Trophoblast cell (in vitro differentiated cells and primary cell): ENCODE data around the gene PRR7.

Source experiments
- DNase-seq, 2 donors: peaks; one replicate each; pipeline ENCODE4 v3.0.0-alpha.2; 2016
- H2AFZ ChIP-seq: 2 replicates; pipeline ENCODE4 v1.6.1; 2013; ENCODE audit warnings: low read length, moderate library complexity, mild to moderate bottlenecking; ENCODE audit not compliant: insufficient read depth, poor library complexity
- H2AK5ac ChIP-seq: 2 replicates; pipeline ENCODE4 v1.6.1; 2013; ENCODE audit warnings: mild to moderate bottlenecking, low read length
- H2BK120ac ChIP-seq: 2 replicates; pipeline ENCODE4 v1.6.1; 2013; ENCODE audit warnings: low read length, mild to moderate bottlenecking, moderate library complexity; ENCODE audit not compliant: insufficient read depth, poor library complexity
- H2BK12ac ChIP-seq: 2 replicates; pipeline ENCODE4 v1.6.1; 2013; ENCODE audit warnings: mild to moderate bottlenecking, low read length, moderate library complexity
- H2BK5ac ChIP-seq: 2 replicates; pipeline ENCODE4 v1.6.1; 2013; ENCODE audit warnings: low read length, low read depth, moderate library complexity, mild to moderate bottlenecking; ENCODE audit not compliant: poor library complexity
- H3K14ac ChIP-seq: 2 replicates; pipeline ENCODE4 v1.6.1; 2013; ENCODE audit warnings: mild to moderate bottlenecking, low read length
- H3K18ac ChIP-seq: 2 replicates; pipeline ENCODE4 v1.6.1; 2013; ENCODE audit warnings: mild to moderate bottlenecking, low read length
- H3K23ac ChIP-seq: 2 replicates; pipeline ENCODE4 v1.6.1; 2013; ENCODE audit warnings: low read length
- H3K27ac ChIP-seq: 2 replicates; pipeline ENCODE4 v1.5.1; 2013; ENCODE audit warnings: low read depth, mild to moderate bottlenecking, inconsistent platforms, low read length, moderate library complexity
- H3K27me3 ChIP-seq: 2 replicates; pipeline ENCODE4 v1.6.1; 2013; ENCODE audit warnings: inconsistent platforms, mild to moderate bottlenecking, low read length, moderate library complexity; ENCODE audit not compliant: insufficient read depth
- H3K36me3 ChIP-seq, 2 experiments: 1 replicate in 1 of 2; 2 replicates in 1 of 2; pipeline ENCODE4 v1.6.1; 2013; ENCODE audit warnings: low read length in 2 of 2, mild to moderate bottlenecking in 2 of 2, moderate library complexity in 1 of 2; ENCODE audit not compliant: insufficient read depth in 2 of 2, control insufficient read depth in 1 of 2
- H3K4ac ChIP-seq: 2 replicates; pipeline ENCODE4 v1.6.1; 2013; ENCODE audit warnings: low read depth, mild to moderate bottlenecking, low read length, moderate library complexity
- H3K4me1 ChIP-seq, 2 experiments: 1 replicate in 1 of 2; 2 replicates in 1 of 2; pipeline ENCODE4 v1.6.1; 2013; ENCODE audit warnings: low read length in 2 of 2, mild to moderate bottlenecking in 2 of 2, moderate library complexity in 1 of 2; ENCODE audit not compliant: insufficient read depth in 2 of 2, control insufficient read depth in 1 of 2
- H3K4me2 ChIP-seq: 2 replicates; pipeline ENCODE4 v1.6.1; 2013; ENCODE audit warnings: inconsistent platforms, mild to moderate bottlenecking, low read length, moderate library complexity
- H3K4me3 ChIP-seq: 2 replicates; pipeline ENCODE4 v1.5.1; 2013; ENCODE audit warnings: mild to moderate bottlenecking, low read depth, low read length, inconsistent platforms
- H3K79me1 ChIP-seq: one replicate; pipeline ENCODE4 v1.6.1; 2013; ENCODE audit warnings: low read length
- H3K79me2 ChIP-seq: 2 replicates; pipeline ENCODE4 v1.6.1; 2013; ENCODE audit warnings: low read length, mild to moderate bottlenecking; ENCODE audit not compliant: control insufficient read depth, insufficient read depth, poor library complexity
- H3K9ac ChIP-seq: 2 replicates; pipeline ENCODE4 v1.6.1; 2013; ENCODE audit warnings: mild to moderate bottlenecking, low read length
- H3K9me3 ChIP-seq: 2 replicates; pipeline ENCODE4 v1.6.1; 2013; ENCODE audit warnings: low read depth, mild to moderate bottlenecking, control low read depth, inconsistent platforms, low read length; ENCODE audit not compliant: insufficient read depth
- H4K12ac ChIP-seq: 2 replicates; pipeline ENCODE4 v1.6.1; 2013; ENCODE audit warnings: low read depth, mild to moderate bottlenecking, low read length, moderate library complexity
- H4K8ac ChIP-seq: 2 replicates; pipeline ENCODE4 v1.6.1; 2013; ENCODE audit warnings: low read depth, mild to moderate bottlenecking, low read length, moderate library complexity
- H4K91ac ChIP-seq: one replicate; pipeline ENCODE4 v1.6.1; 2013; ENCODE audit warnings: low read depth, mild to moderate bottlenecking, low read length, moderate library complexity
- WGBS: extraction: QIAGEN DNeasy Blood & Tissue Kit; methylation state at CpG from one replicate; pipeline ENCODE4 v1.1.7; 2013; ENCODE audit warnings: missing lambda C conversion rate; ENCODE audit not compliant: insufficient read length, insufficient coverage; ENCODE audit errors: extremely low coverage; 5-methylcytosine and 5-hydroxymethylcytosine counted together

PRR7 gene

DNA sequence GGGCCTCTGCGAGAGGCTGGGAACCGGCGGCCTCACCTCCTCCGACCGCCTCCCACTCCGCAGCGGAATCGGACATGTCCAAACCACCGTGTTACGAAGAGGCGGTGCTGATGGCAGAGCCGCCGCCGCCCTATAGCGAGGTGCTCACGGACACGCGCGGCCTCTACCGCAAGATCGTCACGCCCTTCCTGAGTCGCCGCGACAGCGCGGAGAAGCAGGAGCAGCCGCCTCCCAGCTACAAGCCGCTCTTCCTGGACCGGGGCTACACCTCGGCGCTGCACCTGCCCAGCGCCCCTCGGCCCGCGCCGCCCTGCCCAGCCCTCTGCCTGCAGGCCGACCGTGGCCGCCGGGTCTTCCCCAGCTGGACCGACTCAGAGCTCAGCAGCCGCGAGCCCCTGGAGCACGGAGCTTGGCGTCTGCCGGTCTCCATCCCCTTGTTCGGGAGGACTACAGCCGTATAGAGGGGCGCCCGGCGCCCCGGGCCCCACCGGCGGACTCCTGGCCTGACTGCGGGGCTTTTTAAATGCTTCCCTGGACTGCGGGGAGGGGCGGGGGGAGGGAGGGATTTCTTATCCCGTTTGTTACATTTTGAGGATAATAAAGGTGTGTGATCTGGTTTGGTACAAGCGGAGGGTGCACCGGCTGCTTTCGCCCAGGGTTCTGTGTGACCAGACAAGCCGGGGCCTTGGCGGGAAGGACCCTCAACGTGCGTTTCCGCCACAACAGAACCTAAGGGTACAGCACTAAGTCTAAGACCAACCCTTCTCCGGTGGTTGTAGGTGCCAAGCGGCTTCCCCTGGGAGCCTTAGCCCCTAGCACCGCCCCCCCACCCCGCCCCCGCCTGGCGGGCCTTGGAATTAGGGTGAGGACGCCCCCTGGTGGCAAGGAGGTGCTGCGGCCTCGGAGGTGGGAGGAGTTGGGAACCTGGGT lies 9.3 kb downstream of the PRR7 start:
- Histone ChIP-seq H3K23ac (no peak overlapping the region), H3K9ac (peak overlapping the region; percentile 18), H2AFZ (no peak overlapping the region), H3K79me1 (peaks cover 9% of the 10 kb centered on the region), H4K12ac (no peak overlapping the region), H2BK120ac (no peak overlapping the region), H3K4me3 (peak overlapping the region; percentile 64), H2BK12ac (no peak overlapping the region), H3K18ac (no peak overlapping the region), H3K79me2 (no peaks in the 10 kb centered on the region), H2AK5ac (no peak overlapping the region), H3K4me2 (peak overlapping the region; percentile 95), H3K4ac (no peak overlapping the region), H3K9me3 (no peaks in the 10 kb centered on the region), H3K4me1 (peaks cover 0 to 17% of the 10 kb centered on the region in 2 experiments), H2BK5ac (no peak overlapping the region), H3K27me3 (no peaks in the 10 kb centered on the region), H4K8ac (peak overlapping the region; percentile 20), H3K14ac (peak overlapping the region; percentile 14), H3K27ac (peak overlapping the region; percentile 13), H3K36me3 (peaks cover 42 to 43% of the 10 kb centered on the region in 2 experiments), H4K91ac (peak overlapping the region; percentile 5)
- DNase-seq, result peak; percentile 86 to 94
- WGBS, result no CpG with 5 or more reads among the region's 76 CpGs

DNA sequence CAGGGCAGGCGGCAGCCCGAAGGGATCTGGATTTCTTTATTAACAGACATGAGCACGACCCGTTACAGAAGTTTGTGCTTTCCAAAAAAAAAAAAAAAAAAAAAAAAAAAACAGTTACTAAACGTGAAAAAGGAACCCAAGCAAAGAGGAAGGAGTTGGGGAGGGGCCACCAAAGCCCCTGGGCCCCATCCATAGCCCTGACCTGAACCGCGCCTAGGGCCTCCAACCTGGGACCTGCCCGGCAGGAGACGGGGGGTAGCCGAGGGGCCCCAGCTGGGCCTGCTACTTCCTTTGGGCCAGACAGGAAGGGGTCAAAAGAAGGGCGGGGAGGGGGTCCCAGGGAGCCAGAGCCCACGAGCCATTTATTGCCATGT lies 10.0 kb downstream of the PRR7 start:
- Histone ChIP-seq H3K79me1 (peaks cover 9% of the 10 kb centered on the region), H3K27me3 (no peaks in the 10 kb centered on the region), H3K23ac (no peak overlapping the region), H3K14ac (no peak overlapping the region), H4K91ac (no peak overlapping the region), H3K4me3 (no peak overlapping the region), H3K4me2 (no peak overlapping the region), H2AFZ (no peak overlapping the region), H3K18ac (no peak overlapping the region), H3K4ac (no peak overlapping the region), H3K4me1 (peaks cover 0 to 17% of the 10 kb centered on the region in 2 experiments), H2BK5ac (no peak overlapping the region), H4K8ac (no peak overlapping the region), H3K9ac (no peak overlapping the region), H3K36me3 (peaks cover 46 to 47% of the 10 kb centered on the region in 2 experiments), H2BK120ac (no peak overlapping the region), H3K9me3 (no peaks in the 10 kb centered on the region), H2AK5ac (no peak overlapping the region), H3K27ac (no peak overlapping the region), H4K12ac (no peak overlapping the region), H2BK12ac (no peak overlapping the region), H3K79me2 (no peaks in the 10 kb centered on the region)
- no peak for DNase-seq
- no CpG with 5 or more reads among the region's 12 CpGs for WGBS

DNA sequence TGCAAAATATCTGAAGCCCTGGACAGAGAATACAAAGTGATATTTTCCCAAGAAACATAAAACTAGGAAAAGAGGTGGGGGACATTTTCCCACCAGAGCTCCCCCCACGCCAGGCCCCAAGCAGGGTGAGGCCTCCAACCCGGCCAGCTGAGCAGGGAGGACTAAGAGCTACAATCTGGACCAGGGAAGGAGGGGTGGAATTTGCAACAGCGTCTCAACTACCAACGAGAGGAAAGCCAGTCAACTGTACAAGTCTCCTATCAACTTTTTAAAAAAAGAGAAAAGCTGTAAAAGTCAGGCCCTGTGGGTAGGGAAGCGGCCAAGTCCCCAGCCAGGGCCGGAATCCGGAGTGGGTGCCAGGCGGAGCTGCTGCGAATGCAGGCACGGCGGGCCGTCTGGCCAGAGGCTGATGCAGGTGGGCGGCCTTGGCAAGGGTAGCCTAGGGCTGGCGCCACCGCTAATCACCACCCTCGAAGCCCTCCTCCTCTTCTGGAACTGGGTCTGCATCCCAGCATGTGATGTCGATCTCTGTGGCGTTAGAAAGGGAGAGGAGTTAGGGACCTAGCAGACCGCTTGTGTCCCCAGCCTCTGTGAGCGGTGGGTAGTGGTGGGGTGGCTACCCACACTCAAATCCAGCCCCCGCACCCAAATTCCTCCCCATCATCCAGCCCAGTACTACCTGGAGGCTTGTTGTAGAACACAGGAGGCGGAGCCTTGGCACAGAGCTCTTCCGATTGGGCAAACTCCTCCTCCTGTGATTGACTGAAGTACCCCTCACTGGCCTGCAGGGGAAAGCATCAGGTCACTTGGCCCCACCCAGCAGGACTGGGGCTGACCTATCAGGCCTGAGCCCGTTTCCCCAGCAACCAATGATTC lies 10.6 kb downstream of the PRR7 start:
- H4K8ac ChIP-seq, result no peak overlapping the region
- H3K23ac ChIP-seq, result no peak overlapping the region
- H3K4ac ChIP-seq, result no peak overlapping the region
- H3K9ac ChIP-seq, result no peak overlapping the region
- no CpG with 5 or more reads among the region's 24 CpGs for WGBS
- H2BK12ac ChIP-seq, result no peak overlapping the region
- H3K36me3 ChIP-seq, result peaks cover 52 to 53% of the 10 kb centered on the region in 2 experiments
- no peak overlapping the region for H3K14ac ChIP-seq
- H3K4me1 ChIP-seq, result peaks cover 0 to 17% of the 10 kb centered on the region in 2 experiments
- no peaks in the 10 kb centered on the region for H3K27me3 ChIP-seq
- peak; percentile 82 for DNase-seq
- no peak overlapping the region for H4K12ac ChIP-seq
- no peak overlapping the region for H3K4me3 ChIP-seq
- H3K27ac ChIP-seq, result no peak overlapping the region
- H2BK5ac ChIP-seq, result no peak overlapping the region
- H3K79me1 ChIP-seq, result peaks cover 9% of the 10 kb centered on the region
- H3K18ac ChIP-seq, result no peak overlapping the region
- no peak overlapping the region for H2AK5ac ChIP-seq
- no peaks in the 10 kb centered on the region for H3K9me3 ChIP-seq
- H2AFZ ChIP-seq, result no peak overlapping the region
- no peak overlapping the region for H3K4me2 ChIP-seq
- no peak overlapping the region for H2BK120ac ChIP-seq
- H4K91ac ChIP-seq, result no peak overlapping the region
- no peaks in the 10 kb centered on the region for H3K79me2 ChIP-seq

DNA sequence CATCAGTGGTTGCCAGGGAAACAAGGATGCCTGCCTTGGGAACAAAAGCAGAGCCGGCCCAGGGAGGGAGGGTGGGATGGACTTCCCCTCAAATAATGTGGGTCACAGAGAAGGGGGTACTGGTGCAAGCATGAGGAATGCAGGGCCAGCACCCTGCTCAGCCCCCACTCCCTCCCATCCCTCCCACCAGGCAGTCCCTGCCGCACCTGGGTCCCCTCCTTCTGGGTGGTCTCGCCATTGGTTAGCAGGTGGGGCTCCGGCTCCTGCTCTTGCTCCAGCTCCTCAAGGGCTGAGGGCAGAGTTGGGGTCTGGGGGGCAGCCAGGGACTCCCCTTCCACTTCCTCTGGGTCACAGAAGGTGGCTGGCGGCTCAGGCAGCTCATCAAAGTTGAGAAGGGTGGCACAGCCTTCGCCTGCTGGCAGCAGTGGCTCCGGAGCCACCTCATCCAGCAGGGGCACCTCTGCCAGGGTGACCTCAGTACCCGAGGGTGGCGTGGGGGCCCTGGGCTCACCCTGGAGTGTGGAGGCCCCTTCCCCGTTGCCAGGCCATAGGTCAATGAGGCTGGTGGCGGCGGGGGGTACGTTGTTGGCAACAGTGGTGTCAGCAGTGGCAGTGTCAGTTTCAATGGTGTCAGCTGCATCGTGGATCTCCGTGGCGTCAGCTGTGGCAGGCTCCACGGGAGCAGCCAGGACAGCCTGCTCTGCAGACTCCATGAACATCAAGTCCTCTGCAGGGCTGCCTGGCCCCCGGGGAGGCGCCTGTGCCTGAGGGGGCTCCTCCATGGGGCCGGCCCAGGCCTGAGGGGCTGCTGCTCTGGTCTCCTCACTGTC lies 11.5 kb downstream of the PRR7 start:
- peaks cover 59 to 60% of the 10 kb centered on the region in 2 experiments for H3K36me3 ChIP-seq
- H2AFZ ChIP-seq, result no peak overlapping the region
- H4K8ac ChIP-seq, result no peak overlapping the region
- no CpG with 5 or more reads among the region's 20 CpGs for WGBS
- H3K4me2 ChIP-seq, result no peak overlapping the region
- H4K12ac ChIP-seq, result no peak overlapping the region
- H3K79me1 ChIP-seq, result peaks cover 9% of the 10 kb centered on the region
- H3K14ac ChIP-seq, result no peak overlapping the region
- H3K4me1 ChIP-seq, result peaks cover 0 to 17% of the 10 kb centered on the region in 2 experiments
- no peak overlapping the region for H3K23ac ChIP-seq
- no peaks in the 10 kb centered on the region for H3K79me2 ChIP-seq
- no peak overlapping the region for H4K91ac ChIP-seq
- no peaks in the 10 kb centered on the region for H3K27me3 ChIP-seq
- no peak overlapping the region for H2AK5ac ChIP-seq
- no peak for DNase-seq
- H3K18ac ChIP-seq, result no peak overlapping the region
- H3K4ac ChIP-seq, result no peak overlapping the region
- H3K9ac ChIP-seq, result no peak overlapping the region
- no peak overlapping the region for H3K4me3 ChIP-seq
- no peak overlapping the region for H2BK12ac ChIP-seq
- no peak overlapping the region for H2BK120ac ChIP-seq
- no peak overlapping the region for H2BK5ac ChIP-seq
- H3K9me3 ChIP-seq, result no peaks in the 10 kb centered on the region
- H3K27ac ChIP-seq, result no peak overlapping the region
